ENCODE data around the gene FOXJ2.

- TF ChIP-seq CTCF (conservative IDR thresholded peaks at IDR 0.05; ENCODE audit: low read depth, low read length) (no peak), EZH2 (IDR thresholded peaks at IDR 0.05; ENCODE audit: low read length, unreplicated experiment) (no peak)
These were observed 5.4 kb downstream of the FOXJ2 start for GRCh38 chr12:8037947-8038346.
